Right lung (tissue), 5 donors: Measurements from ENCODE around the gene PPFIBP1. TPM values are rescaled to one million over a fixed set of nuclear protein-coding genes. Genes with fewer than 3 reads are reported as not detected.
"Not testable (repeated sequence)": the region's sequence is repeated elsewhere in the genome, so short reads cannot be mapped to it uniquely, and the experiment has no call there.

Source experiments
- DNase-seq, 2 donors: peaks; one replicate each; pipeline ENCODE4 v3.0.0-alpha.2; 2013
- polyA plus RNA-seq, 5 donors: library from polyadenylated mRNA; unstranded; fragments of 120-200 nt; gene quantifications; one replicate each; pipeline versions ENCODE4 v1.2.1 to v1.2.3, GENCODE V29; 2013; ENCODE audit warnings: inconsistent platforms in 1 of 5, low replicate concordance in 1 of 5; ENCODE audit not compliant: insufficient read length in 5 of 5, insufficient read depth in 1 of 5

The PPFIBP1 gene
- polyA plus RNA-seq, 5 donors = 51.4 to 120 (median 96.6) TPM

DNA sequence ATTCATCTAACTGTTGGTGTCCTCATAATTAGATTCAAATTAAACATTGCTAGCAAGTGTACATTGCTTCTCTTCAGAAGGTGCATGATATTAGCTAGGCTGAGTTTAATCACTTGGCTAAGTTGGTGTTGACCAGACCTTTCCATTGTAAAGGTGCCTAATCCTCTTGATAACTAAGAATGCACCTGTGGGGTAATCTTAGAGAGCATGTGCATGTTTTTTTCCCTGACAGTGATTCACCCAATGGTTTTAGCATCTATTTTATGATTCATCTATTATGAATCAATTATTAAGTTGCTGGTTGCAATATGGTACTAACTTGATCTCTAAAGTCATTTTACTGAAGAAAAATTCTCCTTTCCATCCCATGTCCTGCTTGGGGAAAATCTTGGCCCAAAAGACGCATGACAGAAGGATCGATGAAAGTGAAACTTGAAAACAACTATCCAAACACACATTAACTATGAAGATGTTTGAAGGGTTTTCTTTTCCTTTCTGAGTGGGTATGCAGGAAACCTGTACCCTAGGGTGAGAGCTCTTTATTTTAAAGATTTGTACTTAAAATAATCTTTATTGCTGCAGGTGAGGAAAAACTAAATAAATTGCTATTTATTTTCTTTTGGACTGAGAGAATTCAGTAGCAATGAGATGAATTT lies 64.2 kb downstream of the PPFIBP1 start:
- not testable (repeated sequence) for DNase-seq

DNA sequence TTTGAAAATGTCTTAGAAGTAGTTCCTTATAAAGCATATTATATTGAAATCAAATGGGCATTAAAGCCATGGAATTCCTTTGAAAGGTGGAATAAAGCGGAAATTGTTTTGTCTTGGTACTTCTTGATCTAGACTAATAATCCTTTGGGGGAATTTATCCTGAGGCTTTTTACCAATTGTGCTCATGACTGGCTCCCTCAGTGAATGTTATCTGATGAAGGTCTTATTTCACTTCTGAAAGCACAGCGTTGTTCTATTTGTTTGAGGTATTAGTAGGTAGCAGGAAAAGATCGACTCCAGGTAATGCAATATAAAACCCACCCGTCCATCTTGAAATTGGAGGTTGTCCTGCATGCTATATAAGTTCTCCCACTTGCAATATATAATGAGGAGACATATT lies 64.8 kb downstream of the PPFIBP1 start:
- DNase-seq = no peak

DNA sequence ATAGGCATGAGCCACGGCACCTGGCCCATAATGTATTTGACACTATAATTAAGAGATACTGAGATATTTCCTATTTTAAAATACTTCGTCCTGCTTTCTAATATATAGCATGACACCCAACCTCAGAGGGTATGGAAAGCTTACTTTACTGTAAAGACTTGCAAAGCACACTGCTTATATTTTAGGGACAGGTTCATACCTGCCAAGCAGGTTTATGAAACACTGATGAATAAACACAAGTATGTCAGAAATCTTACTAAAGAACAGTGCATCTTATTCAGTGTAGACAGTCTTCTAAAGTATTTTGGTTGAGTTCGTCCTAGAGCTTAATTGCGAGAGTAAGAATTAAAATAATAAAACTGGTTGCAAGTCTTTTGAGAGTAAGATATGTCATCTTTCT lies 65.4 kb downstream of the PPFIBP1 start:
- no peak for DNase-seq

DNA sequence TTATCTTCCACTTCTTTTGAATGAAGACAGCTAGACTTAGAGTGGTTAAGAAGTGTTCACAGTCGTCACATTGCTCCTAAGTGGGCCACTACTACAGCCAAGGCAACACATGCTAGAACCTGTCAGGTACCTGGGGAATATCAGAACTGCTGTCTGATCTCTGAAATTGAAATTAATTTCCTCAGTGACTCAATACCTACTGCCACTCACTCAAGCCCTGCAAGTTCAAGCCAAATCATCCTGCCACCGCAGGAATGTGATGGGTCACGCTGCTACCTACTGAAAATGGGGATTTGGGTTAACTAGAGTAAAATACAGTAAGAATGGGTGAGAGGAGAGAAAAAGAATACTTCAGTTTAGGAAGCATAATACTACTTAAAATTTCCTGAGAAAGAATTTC lies 67.7 kb downstream of the PPFIBP1 start:
- not testable (repeated sequence) for DNase-seq

DNA sequence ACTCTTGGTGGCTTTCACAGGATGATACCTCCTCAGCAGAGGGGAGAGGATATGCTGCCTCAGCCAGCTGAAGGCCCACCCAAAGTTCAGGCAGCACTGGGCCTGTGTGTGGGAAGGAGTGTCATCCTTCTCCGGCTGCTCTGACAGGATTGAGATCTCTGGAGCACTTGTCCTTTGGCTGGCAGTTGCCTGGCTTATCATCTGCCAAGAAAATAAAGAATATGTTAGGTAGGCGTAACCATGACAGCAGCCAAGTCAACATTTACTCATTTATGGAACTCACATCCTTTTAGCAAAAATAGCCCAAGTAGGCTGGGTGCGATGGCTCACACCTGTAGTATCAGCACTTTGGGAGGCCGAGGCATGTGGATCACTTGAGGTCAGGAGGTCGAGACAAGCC lies 68.5 kb downstream of the PPFIBP1 start:
- DNase-seq = peak in 1 of 2 donors; percentile 66

DNA sequence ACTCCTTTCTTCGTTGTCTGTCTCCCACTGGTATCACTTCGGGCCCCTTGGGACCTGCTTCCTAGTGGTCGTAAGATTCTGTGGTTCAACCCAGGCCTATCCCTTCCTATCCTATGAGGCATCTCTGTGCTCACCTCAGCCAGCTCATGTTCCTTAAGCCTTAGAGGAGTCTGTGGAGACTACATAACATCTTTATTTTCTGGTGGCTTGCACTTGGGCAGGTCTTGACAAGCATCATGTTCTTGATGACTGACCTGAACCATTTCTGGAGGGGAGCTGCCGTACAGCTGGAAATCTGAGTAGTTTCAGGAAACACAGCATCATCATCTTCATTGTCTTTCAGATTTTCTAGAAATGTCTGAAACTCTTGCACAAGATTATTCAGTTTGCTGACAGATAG lies 69.3 kb downstream of the PPFIBP1 start:
- DNase-seq = no peak

DNA sequence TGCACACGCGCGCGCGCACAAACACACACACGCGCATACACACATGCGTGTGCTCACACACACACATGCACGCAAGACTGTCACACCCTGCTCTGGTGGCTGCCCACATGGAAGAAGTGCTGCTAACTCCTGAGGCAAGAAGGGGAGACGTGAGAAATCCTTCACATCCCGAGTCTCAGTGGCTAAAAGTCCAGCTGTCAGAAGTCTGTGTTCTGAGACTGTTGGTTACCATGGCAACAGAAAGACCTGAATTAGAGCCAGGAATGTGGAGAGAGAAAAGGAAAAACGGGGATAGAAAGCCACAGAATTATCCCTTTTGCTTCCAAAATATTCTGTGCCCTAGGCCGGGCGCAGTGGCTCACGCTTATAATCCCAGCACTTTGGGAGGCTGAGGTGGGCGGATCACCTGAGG lies 71.2 kb downstream of the PPFIBP1 start:
- DNase-seq = peak; percentile 85 to 91

DNA sequence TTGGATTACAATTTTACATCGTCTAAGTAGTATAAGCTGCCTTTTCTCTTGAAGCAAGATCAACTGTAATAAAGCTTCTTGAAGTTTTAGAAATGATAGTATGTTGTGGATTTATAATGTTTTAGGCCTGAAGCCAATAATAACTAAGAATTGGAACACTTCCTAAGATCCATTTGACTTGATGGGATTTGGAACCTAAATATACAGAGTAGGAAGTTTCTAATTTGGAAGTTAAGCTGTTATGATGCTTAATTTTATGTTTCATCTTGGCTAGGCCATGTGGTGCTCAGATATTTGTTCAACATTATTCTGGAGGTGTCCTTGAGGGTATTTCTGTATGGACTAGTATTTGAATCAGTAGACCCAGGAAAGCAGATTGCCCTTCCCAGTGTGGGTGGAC lies 74.9 kb downstream of the PPFIBP1 start:
- DNase-seq = peak in 1 of 2 donors; percentile 55

DNA sequence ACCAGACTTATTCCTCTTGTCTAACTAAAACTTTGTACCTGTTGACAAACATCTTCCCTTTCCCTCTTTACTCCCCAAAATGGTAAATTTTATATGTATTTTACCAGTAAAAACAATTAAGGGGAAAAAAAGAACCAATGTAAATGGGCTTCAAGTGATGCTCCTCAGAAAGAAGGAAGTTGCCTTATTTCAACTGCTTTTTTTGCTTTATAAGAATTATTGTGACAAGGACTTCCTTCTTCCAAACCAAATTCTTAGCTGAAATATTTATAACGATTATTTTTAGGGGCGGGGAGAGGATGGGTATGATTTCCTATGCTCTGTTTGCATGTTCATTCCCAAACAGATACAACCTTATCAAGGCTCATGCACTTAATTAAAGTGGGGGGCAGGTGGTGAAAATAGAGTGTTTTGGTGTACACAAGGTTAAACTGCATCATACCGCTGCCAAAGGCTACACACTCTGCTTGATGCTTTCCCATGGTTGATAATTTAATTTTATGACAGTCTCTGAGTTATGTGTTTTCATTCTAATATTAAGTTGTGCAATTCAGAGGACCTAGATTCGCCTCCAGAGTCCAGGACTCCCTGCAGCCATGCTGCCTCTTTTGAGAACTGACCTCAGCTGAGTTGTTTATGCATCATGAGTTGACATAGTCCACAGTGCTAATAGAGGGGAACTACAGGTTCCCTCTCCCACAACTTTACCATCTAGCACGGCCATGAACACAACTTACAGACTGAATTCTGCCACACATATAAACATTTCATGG lies 77.2 kb downstream of the PPFIBP1 start:
- not testable (repeated sequence) for DNase-seq

DNA sequence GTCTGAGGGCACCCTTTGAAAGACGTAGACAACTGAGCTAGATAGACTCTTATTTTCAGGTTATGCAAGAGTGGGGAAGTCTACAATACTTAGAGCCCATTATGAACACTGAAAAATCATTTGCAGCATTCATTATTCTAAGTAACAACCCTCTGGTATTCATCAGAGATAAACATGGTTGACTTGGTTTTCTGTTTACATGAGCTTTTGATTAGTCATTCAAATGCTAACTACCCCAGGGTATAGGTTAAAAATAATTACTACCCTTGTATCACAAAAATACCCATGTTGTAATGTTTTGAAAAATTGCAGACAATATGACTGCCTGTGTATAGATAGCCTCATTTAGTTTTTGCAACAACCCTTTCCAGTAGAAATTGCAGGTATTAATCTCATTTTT lies 78.5 kb downstream of the PPFIBP1 start:
- no peak for DNase-seq

DNA sequence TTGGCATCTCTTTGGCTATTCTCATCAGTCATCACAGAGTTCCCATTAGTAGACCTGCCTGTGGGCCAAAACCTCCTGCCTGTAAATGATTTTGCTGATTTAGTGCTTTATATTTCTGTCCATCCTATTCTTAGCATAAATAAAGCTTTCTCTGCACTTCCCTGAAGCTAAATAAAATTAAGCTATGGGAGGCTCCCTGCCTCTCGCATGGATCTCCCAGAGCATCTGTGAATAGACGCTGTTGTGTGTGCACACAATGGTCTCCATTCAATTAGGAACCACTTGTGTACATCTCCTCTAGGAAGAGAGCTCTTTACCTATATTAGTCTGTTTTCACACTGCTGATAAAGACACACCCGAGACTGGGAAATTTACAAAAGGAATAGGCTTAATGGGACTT lies 80.4 kb downstream of the PPFIBP1 start:
- DNase-seq = no peak

DNA sequence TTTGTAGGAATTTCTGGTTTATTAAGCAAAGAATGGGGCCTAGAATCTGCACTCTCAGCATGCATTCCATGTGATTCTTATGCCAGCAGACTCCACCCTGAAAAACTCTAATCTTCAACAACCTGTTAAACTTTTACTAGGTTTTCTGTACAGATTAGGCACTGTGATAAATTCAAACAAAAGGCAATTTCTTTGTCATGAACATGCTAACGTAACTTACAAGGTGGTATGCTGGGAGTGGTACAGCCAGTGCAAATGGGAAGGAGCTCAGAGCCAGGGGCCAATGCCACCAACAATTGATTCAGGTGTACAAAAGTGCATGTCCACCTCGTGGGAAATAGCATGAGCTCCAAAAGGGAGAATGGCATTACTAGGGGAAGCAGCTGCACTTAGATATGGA lies 83.0 kb downstream of the PPFIBP1 start:
- no peak for DNase-seq

DNA sequence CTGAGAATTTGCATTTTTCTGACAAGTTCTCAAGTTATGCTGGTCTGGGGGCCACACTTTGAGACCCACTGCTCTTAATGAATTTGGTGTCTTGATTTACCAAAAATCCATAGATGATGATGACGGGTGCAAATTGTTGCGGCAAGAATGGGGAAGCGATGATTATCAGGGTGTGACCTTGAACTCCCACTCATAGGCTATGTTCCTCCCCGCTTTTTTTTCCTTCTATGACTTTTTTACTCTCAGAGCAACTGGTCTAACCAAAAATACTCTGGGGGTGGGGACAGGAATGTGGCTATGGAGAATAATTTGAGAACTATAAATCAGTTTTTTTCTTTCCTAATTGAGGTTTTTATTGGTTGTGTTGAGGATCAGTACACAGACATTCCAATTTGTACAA lies 83.6 kb downstream of the PPFIBP1 start:
- no peak for DNase-seq

DNA sequence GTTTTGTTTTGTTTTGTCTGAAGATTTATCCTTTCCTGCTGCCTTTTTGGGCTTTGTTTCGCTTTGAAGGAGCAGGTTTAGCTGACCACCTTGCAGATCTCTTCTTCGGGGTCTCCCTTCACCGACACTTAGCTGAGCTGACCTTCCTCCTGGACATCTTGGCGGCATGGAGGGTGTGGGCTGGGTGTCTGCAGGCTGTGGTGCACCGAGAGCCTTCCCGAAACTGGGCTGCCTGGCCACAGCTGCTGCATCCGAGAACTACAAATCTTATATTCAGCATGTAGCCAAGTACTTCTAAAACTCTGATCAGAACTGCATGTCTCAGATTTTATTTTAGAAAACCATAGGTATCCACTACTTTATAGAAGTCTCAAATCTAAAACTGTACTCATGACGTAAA lies 84.9 kb downstream of the PPFIBP1 start:
- DNase-seq = no peak

DNA sequence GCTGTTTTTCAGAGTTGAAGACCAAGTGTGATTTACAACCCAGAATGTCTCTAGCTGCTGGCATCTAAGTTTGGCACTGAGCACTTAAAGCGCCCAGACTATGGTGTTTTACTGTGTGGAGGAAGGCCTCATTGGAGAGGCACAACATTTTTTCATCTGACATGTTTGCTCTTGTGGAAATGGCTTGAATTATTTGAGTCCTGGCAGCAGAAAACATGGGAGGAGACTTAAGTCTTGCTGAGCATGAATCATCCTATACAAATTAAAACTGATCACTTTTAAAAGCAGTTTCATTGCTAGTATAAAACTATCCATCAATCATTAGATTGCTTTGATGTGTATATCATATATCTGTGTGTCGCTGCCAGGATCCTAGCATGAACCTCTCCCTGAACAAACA lies 86.4 kb downstream of the PPFIBP1 start:
- no peak for DNase-seq

DNA sequence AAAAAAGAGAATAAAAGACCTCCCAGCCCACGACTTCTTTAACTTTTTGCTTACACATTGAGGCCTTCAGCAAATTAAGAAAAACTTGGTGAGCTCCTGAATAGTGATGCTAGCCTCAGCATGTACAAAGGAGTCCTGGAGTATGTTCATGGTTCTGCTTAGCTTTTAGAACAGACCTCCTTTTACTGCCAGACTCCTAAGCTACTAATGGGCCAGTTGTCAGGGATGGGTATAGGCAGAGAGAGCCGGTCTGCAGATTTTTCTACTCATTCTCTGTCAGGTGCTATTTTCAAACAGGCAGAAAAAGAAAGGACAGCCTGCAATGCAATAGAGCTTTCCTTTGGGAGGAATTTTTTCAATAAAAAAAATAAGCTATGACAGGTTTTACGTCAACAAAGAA lies 90.4 kb downstream of the PPFIBP1 start:
- no peak for DNase-seq

DNA sequence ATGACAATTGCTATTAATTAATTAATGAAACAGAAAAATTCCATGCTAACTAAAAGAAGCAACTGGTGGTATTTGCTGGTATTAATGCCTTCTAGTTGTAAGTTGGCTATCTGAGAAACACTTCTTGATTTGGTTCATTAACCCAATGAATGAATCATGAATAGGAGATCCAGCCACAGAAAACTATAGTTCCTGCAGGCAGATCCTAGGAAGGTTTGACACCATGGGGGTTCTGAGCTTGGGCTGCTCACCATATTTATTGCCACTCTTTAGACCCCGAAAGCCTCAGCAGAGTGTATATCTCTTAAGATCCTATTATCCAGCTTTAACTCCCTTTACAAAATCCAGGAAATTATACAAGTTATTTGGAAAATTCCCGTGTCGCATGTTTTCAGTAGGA lies 90.9 kb downstream of the PPFIBP1 start:
- DNase-seq = no peak

DNA sequence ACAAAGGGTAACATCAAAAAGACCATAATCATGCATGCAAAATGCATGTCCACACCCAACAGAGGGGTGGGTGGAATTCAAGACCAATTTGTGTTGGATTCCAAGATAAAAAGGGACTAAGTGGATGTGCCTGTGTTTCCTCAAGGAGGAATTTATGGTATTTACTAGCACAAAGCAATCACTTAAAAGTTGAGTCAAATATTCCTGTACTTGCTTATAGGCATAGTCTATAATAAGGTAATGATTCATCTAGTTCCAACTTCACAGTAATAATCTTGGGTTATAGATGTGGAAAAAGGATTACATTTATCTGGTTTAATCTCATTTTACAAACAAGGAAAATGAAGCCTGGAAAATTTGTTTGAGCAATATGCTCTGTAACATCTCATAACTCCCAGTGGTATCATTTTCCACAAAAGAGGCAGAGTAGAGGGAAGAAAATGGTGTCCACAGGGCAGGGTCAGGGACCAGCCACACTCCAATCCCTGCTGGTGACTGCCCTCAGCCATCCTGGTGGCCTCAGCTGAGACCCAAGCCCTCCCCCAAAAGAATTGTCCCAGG lies 91.4 kb downstream of the PPFIBP1 start:
- DNase-seq = no peak

DNA sequence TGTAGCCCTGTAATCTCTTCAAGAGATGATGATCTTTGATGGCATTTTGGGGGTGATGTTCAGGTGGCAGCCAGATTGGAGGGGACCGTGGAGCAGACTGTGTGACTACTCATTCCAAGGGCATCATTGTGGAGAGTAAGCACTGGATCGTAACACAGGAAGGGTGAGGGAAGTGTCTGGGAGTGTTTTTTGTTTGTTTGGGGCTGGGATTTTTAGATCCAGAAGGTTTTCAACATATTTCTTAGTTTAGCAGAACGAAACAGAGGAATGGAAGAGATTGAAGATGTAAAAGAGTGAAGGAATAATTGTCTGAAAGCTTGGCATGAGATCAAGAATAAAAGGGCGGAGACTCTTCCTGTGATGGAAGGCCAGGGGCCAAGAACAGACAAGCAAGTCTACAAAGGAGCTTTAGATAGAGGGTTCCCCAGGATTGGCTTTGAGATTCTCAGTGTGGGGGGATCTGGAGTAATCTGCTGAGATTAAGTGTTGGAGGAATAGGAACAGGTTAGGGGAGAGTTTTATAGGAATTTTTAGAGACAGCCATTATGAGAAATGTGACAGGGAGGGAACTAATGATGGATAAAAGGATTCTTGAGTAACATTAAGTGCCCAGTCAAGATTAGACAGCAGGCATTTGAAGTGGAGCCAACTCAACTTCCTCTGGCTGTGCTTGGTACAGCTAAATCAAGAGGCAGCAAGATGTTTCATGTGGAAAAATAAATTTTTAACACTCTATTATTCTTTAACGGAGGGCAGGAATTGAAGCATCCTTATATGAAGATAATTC lies 92.5 kb downstream of the PPFIBP1 start:
- DNase-seq = no peak

DNA sequence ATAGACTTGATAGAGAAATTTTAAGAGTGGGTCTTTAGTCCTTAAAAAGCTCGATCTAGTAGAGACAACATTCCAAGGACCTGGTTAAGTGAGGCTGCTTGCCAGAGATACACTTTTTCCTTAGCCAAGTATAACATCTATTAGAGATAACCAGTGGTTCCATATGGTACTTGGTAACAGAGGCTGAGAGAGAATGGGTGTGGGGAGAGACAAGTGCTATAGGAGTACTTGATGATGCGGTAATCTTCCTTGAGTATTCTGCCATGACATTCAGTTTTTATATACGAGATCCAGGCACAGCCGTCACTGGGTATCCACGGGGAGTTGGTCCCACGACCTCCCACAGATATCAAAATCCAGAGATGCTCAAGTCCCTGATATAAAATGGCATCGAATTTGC lies 94.8 kb downstream of the PPFIBP1 start:
- no peak for DNase-seq

DNA sequence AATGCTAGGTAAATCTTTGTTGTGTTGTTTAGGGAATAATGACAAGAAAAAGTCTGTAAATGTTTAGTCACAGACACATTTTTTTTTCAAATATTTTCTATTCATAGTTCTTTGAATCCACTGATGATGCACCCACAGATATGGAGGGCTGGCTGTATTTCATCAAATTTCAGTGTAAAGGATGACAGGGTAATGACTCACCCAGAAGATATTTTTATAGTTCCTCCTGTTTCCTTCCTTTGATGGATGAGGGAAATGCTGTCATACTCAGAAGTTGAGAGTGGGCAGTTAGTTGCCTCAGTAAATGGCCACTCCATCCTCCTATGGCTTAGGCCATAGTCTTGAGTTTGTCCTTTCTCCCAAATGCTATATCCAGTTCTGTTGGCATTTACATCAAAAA lies 95.3 kb downstream of the PPFIBP1 start:
- DNase-seq = no peak

DNA sequence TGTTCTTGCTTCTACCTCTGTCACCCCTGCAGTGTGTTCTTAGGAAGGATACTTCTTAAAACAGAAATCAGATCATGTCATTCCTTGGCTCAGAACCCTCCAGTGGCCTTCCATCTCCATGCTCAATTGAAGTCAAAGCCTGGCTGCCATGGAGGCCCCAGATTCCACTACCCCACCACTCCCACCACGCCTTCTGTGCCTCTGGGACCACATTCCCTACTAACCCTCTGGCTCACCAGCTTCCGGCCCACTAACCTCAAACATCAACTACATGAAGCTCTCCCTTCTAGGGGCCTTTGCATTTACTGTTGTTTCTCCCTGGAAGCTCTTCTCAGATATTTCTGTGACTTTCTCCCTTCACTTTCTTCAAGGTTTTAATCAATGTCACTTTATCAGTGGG lies 96.1 kb downstream of the PPFIBP1 start:
- no peak for DNase-seq
